ENCODE data around the gene LIAS. TPM values are rescaled to one million over a fixed set of nuclear protein-coding genes. Genes with fewer than 3 reads are reported as not detected.

LIAS gene
- total and polyA plus RNA-seq, 10 of the 15 experiments (the other 5 are each of a cell fraction or from before 2014, with no cell fraction given) = 17.9 to 32.3 (median 26.4) TPM

DNA sequence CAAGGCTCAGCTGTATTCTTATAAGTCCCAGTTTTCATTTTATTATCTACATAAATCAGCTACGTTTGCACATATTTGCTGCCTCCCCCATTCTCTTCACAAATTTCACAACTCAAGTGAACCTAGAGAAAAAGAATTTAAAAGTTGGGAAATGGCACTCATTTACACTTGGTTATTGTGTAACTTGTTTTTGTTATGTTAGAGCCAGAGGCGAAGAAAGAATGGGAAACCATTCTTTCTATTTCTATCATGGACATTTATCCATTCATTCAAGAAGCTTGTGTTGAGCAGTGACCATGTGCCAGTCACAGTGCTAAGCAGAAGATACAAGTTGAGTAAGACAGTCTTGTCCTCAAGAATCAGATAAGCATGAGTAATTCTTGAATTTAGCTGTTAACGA lies 13.5 kb downstream of the LIAS start:
- intact Hi-C loops (cut with micrococcal nuclease; ENCODE audit: unreplicated experiment) (no loop called here), in situ Hi-C loops (cut with MboI) (no loop called here)
- DNase-seq (ENCODE audit: low read depth, low spot score) (no peak), FAIRE-seq (no peak), ATAC-seq (no peak)
- RAD21 ChIA-PET (ENCODE audit: unreplicated experiment) = interaction anchor here (1.1 to 1.5 kb wide), 2 partner anchors 9 to 55 kb away, joined by 3 to 5 read pairs; partner anchors contain the start of gene UGDH
- TF ChIP-seq JUNB (IDR thresholded peaks at IDR 0.05) = no peak
- TF ChIP-seq ZNF24 (IDR thresholded peaks at IDR 0.05) = no peak
- no peak for TF ChIP-seq BHLHE40 (IDR thresholded peaks at IDR 0.05; ENCODE audit: borderline replicate concordance in 1 of 2, low read depth in 2 of 2, low read length in 1 of 2)
- TF ChIP-seq NR2F1 (conservative IDR thresholded peaks at IDR 0.05) = no peak
- TF ChIP-seq, protein P1, sequence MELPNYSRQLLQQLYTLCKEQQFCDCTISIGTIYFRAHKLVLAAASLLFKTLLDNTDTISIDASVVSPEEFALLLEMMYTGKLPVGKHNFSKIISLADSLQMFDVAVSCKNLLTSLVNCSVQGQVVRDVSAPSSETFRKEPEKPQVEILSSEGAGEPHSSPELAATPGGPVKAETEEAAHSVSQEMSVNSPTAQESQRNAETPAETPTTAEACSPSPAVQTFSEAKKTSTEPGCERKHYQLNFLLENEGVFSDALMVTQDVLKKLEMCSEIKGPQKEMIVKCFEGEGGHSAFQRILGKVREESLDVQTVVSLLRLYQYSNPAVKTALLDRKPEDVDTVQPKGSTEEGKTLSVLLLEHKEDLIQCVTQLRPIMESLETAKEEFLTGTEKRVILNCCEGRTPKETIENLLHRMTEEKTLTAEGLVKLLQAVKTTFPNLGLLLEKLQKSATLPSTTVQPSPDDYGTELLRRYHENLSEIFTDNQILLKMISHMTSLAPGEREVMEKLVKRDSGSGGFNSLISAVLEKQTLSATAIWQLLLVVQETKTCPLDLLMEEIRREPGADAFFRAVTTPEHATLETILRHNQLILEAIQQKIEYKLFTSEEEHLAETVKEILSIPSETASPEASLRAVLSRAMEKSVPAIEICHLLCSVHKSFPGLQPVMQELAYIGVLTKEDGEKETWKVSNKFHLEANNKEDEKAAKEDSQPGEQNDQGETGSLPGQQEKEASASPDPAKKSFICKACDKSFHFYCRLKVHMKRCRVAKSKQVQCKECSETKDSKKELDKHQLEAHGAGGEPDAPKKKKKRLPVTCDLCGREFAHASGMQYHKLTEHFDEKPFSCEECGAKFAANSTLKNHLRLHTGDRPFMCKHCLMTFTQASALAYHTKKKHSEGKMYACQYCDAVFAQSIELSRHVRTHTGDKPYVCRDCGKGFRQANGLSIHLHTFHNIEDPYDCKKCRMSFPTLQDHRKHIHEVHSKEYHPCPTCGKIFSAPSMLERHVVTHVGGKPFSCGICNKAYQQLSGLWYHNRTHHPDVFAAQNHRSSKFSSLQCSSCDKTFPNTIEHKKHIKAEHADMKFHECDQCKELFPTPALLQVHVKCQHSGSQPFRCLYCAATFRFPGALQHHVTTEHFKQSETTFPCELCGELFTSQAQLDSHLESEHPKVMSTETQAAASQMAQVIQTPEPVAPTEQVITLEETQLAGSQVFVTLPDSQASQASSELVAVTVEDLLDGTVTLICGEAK (IDR thresholded peaks at IDR 0.05; ENCODE audit: borderline replicate concordance) = no peak
- no peak for TF ChIP-seq CTCF (IDR thresholded peaks at IDR 0.05 in 2 of 3, conservative IDR thresholded peaks at IDR 0.05 in 1 of 3; ENCODE audit: control insufficient read depth in 2 of 3, extremely low read depth in 1 of 3, insufficient read depth in 1 of 3, low read depth in 3 of 3, low read length in 3 of 3)
- TF ChIP-seq POLR2AphosphoS2 (IDR thresholded peaks at IDR 0.05; ENCODE audit: low read depth, low read length) = no peak
- no peak for TF ChIP-seq NRF1 (conservative IDR thresholded peaks at IDR 0.05; ENCODE audit: low read depth, low read length)
- no peak for TF ChIP-seq LARP7 (IDR thresholded peaks at IDR 0.05)
- TF ChIP-seq PML (IDR thresholded peaks at IDR 0.05; ENCODE audit: low read length) = no peak
- no peak for TF ChIP-seq EP300 (IDR thresholded peaks at IDR 0.05; ENCODE audit: borderline replicate concordance in 1 of 2, control insufficient read depth in 1 of 2, low read depth in 2 of 2, low read length in 2 of 2)
- no peak for TF ChIP-seq CHD1 (IDR thresholded peaks at IDR 0.05; ENCODE audit: low read depth, low read length)
- no peaks in the 10 kb centered on the region for H3K9me3 ChIP-seq (replicated peaks; ENCODE audit: control insufficient read depth, insufficient read depth, low read length)
- H3K27me3 ChIP-seq (replicated peaks in 1 of 2; ENCODE audit: control insufficient read depth in 2 of 2, insufficient read depth in 2 of 2, low read length in 1 of 2) = no peaks in the 10 kb centered on the region
- peaks cover 0 to 12% of the 10 kb centered on the region in 2 experiments; a peak in 2 of 4 replicates for H3K36me3 ChIP-seq (ENCODE audit: control insufficient read depth in 2 of 2, insufficient read depth in 2 of 2, low read length in 1 of 2)
- SMC1A ChIA-PET (ENCODE audit: uncharacterized antibody, unreplicated experiment) = interaction anchor here (0.6 to 1.3 kb wide), 6 partner anchors 9 to 187 kb away, joined by 3 to 5 read pairs (median 4); no protein-coding TSS in a partner anchor
- no peak overlapping the region for H3K4me2 ChIP-seq (ENCODE audit: control insufficient read depth, insufficient read depth)
- WGBS (ENCODE audit: insufficient coverage, insufficient replicate concordance, low lambda C conversion rate, missing lambda C conversion rate) = 96% methylated on average over 3 of the region's 3 CpGs
- H3K27ac ChIP-seq (ENCODE audit: control insufficient read depth, insufficient read depth) = no peak overlapping the region
- H3K4me1 ChIP-seq (ENCODE audit: control insufficient read depth, insufficient read depth, low read length) = peaks cover 7% of the 10 kb centered on the region
- no peaks in the 10 kb centered on the region for H3K79me2 ChIP-seq (ENCODE audit: control insufficient read depth, insufficient read depth, low read length)
- H3K4me3 ChIP-seq = no peak overlapping the region
- no peak overlapping the region for H3K9ac ChIP-seq (ENCODE audit: control insufficient read depth, insufficient read depth, low read length)
- H4K20me1 ChIP-seq (ENCODE audit: control insufficient read depth, insufficient read depth) = no peaks in the 10 kb centered on the region
- H2AFZ ChIP-seq (ENCODE audit: control insufficient read depth, low read depth, low read length) = no peak overlapping the region
- CTCF ChIA-PET = interaction anchor here (0.8 kb wide), 1 partner anchor 256 kb away, joined by 4 read pairs; no protein-coding TSS in a partner anchor
- no TSS peak for BruUV-seq (replicated peaks)
- POLR2A ChIA-PET = no interaction called here

Measured in GM12878 (cell line).